ENCODE data around the gene KRTAP5-9.

DNA sequence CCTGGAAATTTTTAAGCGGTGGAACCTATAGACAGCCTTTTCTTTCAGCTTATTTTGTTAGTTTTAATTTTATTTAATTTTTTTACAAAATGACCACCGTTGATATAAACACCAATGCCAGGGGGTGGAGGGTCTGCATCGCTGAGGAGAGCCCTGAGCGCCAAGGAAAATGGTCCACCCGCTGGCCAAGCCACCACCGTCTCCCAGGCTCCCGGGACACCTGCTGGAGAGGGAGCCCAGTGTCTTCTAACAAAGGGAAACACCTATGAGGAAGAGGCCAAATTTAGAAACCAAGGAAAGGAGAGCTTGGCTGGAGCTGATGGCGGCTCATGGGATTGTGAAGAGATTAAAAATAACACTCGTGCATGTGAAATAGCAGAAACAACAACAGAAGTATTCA, 10.7 kb upstream of the KRTAP5-9 start:
- TF ChIP-seq, protein P1, sequence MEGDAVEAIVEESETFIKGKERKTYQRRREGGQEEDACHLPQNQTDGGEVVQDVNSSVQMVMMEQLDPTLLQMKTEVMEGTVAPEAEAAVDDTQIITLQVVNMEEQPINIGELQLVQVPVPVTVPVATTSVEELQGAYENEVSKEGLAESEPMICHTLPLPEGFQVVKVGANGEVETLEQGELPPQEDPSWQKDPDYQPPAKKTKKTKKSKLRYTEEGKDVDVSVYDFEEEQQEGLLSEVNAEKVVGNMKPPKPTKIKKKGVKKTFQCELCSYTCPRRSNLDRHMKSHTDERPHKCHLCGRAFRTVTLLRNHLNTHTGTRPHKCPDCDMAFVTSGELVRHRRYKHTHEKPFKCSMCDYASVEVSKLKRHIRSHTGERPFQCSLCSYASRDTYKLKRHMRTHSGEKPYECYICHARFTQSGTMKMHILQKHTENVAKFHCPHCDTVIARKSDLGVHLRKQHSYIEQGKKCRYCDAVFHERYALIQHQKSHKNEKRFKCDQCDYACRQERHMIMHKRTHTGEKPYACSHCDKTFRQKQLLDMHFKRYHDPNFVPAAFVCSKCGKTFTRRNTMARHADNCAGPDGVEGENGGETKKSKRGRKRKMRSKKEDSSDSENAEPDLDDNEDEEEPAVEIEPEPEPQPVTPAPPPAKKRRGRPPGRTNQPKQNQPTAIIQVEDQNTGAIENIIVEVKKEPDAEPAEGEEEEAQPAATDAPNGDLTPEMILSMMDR (IDR thresholded peaks at IDR 0.05), result no peak
- TF ChIP-seq POLR2A (IDR thresholded peaks at IDR 0.05), result no peak
